Measurements from ENCODE around the gene NDRG4.

The NDRG4 gene

GRCh38 chr16:58551496-58551895 is 51.6 kb downstream of the NDRG4 start:
- DNase-seq, result peak; percentile 29

- no peak for DNase-seq
Observed at GRCh38 chr16:58556678-58557077, 56.7 kb downstream of the NDRG4 start.

All from right hindlimb (tissue), 1 donor.